GM10248 (cell line): ENCODE results near the gene SLC6A16.
"Not testable (repeated sequence)": the region's sequence is repeated elsewhere in the genome, so short reads cannot be mapped to it uniquely, and the experiment has no call there.

Experiments
- CTCF ChIA-PET: fragments of 300-600 bp; sonication (Branson Sonifier 250); formaldehyde crosslinking; extraction: SDS; loops from one replicate; lab custom pipeline; 2021; ENCODE audit warnings: antibody characterized with exemption; lab: Yijun Ruan, JAX
- POLR2A ChIA-PET: fragments of 350-650 bp; sonication (Branson Sonifier 250); formaldehyde crosslinking; extraction: SDS; loops from one replicate; lab custom pipeline; 2020; ENCODE audit warnings: antibody characterized with exemption; lab: Yijun Ruan, JAX
- DNase-seq: peaks from one replicate; pipeline ENCODE4 v3.0.0; 2012; ENCODE audit errors: extremely low spot score
- TF ChIP-seq, protein P1 (sequence below): IDR thresholded peaks from 2 replicates; pipeline ENCODE4 v1.5.1; 2012; ENCODE audit warnings: mild to moderate bottlenecking, low read depth; ENCODE audit errors: extremely low read depth, missing control alignments, control extremely low read depth

Gene SLC6A16

DNA sequence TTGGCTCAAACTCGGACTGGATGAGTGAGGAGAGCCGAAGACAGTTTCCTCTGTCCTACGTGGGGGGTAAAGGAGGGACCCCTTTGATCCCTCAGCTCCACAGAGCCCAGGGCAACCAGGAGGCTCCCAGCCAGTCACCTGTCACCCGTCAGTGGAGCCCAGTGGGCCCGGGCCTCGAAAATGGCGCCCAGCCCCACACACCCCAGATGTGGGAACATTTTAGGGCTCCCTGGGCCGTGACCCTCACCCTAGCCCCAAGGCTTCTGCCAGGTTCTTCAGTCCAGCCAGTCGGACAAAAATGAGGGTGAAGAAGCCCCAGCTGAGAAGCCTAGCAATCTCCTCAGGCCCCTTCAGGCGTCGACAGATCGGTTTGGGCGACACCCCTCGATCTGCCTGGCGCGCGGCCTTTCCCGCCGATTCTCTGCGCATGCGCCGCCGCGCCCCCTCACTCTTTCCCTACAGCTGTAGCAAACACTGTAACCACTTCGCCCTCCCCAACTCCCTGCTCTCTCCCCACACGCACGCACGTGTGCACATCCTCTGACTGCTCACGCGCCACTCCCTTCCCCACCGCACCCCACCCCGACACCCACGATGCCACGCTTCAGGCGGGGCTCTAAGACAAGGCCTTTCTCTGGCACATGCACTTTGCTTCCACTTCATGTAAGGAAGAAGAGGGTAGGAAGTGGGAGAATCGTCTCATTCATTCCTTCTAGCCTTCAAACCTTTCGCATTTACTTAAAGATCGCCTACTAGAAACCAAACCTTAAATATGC is at the start of gene SLC6A16:
Gene SLC6A16 (minus strand): TSS at position 391 of the 776 bp plus-strand sequence. CDS start 13,844 bp downstream, outside the sequence.
- CTCF ChIA-PET, result interaction anchor here (0.8 to 1.8 kb wide), 7 partner anchors 15 to 211 kb away, joined by 3 to 10 read pairs (median 5); partner anchors contain the start of gene LIN7B
- POLR2A ChIA-PET, result no interaction called here

DNA sequence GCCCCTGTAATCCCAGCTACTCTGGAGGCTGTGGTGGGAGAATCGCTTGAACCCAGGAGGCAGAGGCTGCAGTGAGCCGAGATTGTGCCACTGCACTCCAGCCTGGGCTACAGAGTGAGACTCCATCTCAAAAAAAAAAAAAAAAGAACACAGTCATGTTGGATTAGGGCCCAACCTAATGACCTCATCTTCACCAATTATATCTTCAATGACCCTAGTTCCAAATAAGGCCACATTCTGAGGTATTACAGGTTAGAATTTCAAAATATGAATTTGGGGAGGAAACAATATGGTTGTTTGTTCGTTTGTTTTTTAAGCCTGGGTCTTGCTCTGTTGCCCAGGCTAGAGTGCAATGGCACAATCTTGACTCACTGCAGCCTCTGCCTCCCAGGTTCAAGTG is 48.2 kb upstream of the SLC6A16 start:
- CTCF ChIA-PET, result interaction anchor here (0.9 kb wide), 1 partner anchor 164 kb away, joined by 3 read pairs; no protein-coding TSS in a partner anchor
- POLR2A ChIA-PET, DNase-seq: not testable (repeated sequence)

More for the DNA sequence above, at the start of gene SLC6A16:
- peak; percentile 10 for DNase-seq
- TF ChIP-seq, protein P1, sequence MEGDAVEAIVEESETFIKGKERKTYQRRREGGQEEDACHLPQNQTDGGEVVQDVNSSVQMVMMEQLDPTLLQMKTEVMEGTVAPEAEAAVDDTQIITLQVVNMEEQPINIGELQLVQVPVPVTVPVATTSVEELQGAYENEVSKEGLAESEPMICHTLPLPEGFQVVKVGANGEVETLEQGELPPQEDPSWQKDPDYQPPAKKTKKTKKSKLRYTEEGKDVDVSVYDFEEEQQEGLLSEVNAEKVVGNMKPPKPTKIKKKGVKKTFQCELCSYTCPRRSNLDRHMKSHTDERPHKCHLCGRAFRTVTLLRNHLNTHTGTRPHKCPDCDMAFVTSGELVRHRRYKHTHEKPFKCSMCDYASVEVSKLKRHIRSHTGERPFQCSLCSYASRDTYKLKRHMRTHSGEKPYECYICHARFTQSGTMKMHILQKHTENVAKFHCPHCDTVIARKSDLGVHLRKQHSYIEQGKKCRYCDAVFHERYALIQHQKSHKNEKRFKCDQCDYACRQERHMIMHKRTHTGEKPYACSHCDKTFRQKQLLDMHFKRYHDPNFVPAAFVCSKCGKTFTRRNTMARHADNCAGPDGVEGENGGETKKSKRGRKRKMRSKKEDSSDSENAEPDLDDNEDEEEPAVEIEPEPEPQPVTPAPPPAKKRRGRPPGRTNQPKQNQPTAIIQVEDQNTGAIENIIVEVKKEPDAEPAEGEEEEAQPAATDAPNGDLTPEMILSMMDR, result no peak

DNA sequence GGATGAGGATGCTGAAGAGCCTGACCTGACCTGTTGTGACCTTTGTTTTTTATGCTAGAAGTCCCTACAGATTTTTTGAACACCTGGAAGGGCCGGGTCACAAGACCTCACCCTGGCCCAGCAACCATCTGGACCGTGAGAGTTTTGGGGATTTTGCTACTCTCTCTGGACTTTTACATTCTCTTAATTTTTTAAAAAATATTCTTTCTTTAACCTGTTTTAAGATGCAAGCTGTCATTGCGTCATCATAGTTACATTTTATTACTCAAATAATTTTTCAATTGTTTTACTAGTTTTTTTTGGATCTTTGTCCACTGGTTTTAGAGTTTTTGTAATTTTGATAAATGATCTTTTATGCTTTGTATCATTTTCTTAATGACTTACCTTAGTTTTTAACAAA is 46.2 kb upstream of the SLC6A16 start:
- ChIA-PET POLR2A (no interaction called here), CTCF (interaction anchor here (1.5 kb wide), 1 partner anchor 14 kb away, joined by 3 read pairs; no protein-coding TSS in a partner anchor)

DNA sequence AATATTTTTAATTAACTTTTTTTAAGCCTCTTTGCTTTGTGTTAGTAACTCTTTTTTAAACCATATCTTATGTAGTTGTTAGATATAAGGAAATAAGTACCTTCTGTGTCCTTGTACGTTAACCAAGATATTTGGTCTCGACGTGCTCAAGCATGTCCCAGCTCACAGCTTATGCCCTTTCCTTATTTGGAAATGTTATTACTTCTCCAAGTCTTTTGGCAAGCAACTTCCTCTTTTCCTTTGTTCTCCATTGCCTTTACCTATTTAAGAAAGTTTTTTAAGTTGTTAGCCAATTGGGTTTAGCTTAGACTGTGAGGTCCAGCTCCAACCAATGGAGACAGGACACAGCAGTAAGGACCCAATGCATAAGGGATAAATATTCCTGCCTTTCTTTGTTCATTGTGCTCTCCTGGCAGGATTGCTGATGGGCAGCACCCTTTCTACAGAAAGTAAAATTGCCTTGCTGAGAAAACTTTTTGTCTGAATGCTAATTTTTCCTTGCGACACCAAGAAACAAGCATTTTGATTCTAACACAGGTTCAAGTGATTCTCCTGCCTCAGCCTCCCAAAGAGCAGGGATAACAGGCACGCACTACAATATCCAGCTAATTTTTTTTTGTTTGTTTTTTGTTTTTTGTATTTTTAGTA is 43.8 kb upstream of the SLC6A16 start:
- ChIA-PET POLR2A (no interaction called here), CTCF (interaction anchor here (0.7 to 1.5 kb wide), 3 partner anchors 10 to 40 kb away, joined by 3 to 5 read pairs (median 3); no protein-coding TSS in a partner anchor)
- TF ChIP-seq, protein P1, result no peak
- DNase-seq, result no peak

More for the DNA sequence above, 46.2 kb upstream of the SLC6A16 start:
- no peak for DNase-seq
- TF ChIP-seq, protein P1, result no peak

DNA sequence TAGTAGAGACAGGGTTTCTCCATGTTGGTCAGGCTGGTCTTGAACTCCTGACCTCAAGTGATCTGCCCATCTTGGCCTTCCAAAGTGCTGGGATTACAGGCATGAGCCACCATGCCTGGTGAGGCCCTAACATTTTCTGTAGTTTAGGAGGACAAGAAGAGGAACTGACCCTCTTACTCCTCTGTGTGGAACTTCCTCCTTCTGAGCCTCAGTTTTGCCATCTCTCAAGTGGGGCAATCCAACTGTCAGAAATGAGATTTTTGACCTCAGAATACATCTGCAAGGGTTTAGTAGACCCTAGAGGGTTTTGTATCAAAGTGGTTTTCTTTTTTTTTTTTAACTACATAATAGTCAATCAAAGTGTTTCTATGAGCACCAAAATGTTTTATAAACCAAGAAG is 41.1 kb upstream of the SLC6A16 start:
- no peak for DNase-seq
- TF ChIP-seq, protein P1, result no peak
- CTCF ChIA-PET, result interaction anchor here (1.0 to 2.1 kb wide), 2 partner anchors 26 to 64 kb away, joined by 4 to 8 read pairs; no protein-coding TSS in a partner anchor
- POLR2A ChIA-PET, result no interaction called here

DNA sequence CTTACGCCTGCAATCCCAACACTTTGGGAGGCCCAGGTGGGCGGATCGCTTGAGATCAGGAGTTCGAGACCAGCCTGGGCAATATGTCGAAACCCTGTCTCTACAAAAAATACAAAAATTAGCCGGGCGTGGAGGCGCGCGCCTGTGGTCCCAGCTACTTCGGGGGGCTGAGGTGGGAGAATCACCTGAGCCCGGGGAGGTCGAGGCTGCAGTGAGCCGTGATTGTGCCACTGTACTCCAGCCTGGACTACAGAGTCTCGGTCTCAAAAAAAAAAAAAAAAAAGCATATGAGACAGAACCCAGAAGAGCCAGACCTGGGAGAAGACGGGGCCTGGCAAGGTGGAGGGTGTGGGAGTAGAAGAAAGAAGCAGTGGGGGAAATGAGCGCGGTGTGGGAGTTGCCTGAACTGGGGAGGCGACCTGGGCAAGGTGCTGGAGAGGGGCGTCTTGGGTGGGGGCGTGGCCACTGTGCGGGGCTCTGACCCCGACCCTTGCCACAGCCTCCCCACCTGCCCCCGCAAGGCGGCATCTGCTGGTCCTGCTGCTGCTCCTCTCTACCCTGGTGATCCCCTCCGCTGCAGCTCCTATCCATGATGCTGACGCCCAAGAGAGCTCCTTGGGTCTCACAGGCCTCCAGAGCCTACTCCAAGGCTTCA is 39.2 kb upstream of the SLC6A16 start:
- DNase-seq, result no peak
- ChIA-PET POLR2A (interaction anchor here (0.5 to 0.7 kb wide), 2 partner anchors 27 to 187 kb away, joined by 5 to 6 read pairs; no protein-coding TSS in a partner anchor), CTCF (no interaction called here)
- TF ChIP-seq, protein P1, result no peak
